Natural killer cell (primary cell): Measurements from ENCODE around the gene CT45A5. TPM values are rescaled to one million over a fixed set of nuclear protein-coding genes. Genes with fewer than 3 reads are reported as not detected.
"Not testable (repeated sequence)": the region's sequence is repeated elsewhere in the genome, so short reads cannot be mapped to it uniquely, and the experiment has no call there.

Experiments
- ATAC-seq, 3 donors: fragments of 150-1000 bp in 2 of 3; fragments of 200-7000 bp in 1 of 3; cut with Tn5 transposase; 1 replicate in 1 of 3; 2 replicates in 2 of 3; pipeline ENCODE4 v1.10.0; 2021; ENCODE audit warnings: mild to moderate bottlenecking in 2 of 3, moderate library complexity in 2 of 3
- DNase-seq, 2 donors: peaks; one replicate each; pipeline versions ENCODE4 v3.0.0 to v3.0.0-alpha.2; 2013 to 2021; ENCODE audit warnings: mixed read lengths in 1 of 2
- H3K27ac ChIP-seq: one replicate; pipeline ENCODE4 v1.5.1; 2013; ENCODE audit warnings: mild to moderate bottlenecking, low read length
- H3K27me3 ChIP-seq: one replicate; pipeline ENCODE4 v1.6.1; 2013; ENCODE audit warnings: low read length; ENCODE audit not compliant: control insufficient read depth, insufficient read depth
- H3K36me3 ChIP-seq: one replicate; pipeline ENCODE4 v1.6.1; 2013; ENCODE audit warnings: low read length; ENCODE audit not compliant: control insufficient read depth, insufficient read depth
- H3K4me1 ChIP-seq: one replicate; pipeline ENCODE4 v1.6.1; 2013; ENCODE audit warnings: low read length; ENCODE audit not compliant: control insufficient read depth, insufficient read depth
- H3K4me3 ChIP-seq: one replicate; pipeline ENCODE4 v1.5.1; 2013; ENCODE audit warnings: low read length
- H3K9me3 ChIP-seq: one replicate; pipeline ENCODE4 v1.6.1; 2013; ENCODE audit warnings: low read length; ENCODE audit not compliant: control insufficient read depth, insufficient read depth
- H3K27ac Mint-ChIP-seq, 2 donors: one replicate each; pipeline ENCODE4 v1.8.0; 2022; ENCODE audit warnings: mild to moderate bottlenecking in 2 of 2, mixed read lengths in 2 of 2, moderate library complexity in 1 of 2
- H3K27me3 Mint-ChIP-seq, 2 donors: one replicate each; pipeline ENCODE4 v1.8.0; 2022; ENCODE audit warnings: low read depth in 2 of 2, mixed read lengths in 2 of 2
- H3K36me3 Mint-ChIP-seq: one replicate; pipeline ENCODE4 v1.8.0; 2022; ENCODE audit warnings: mixed read lengths
- H3K4me1 Mint-ChIP-seq, 2 donors: one replicate each; pipeline ENCODE4 v1.8.0; 2022; ENCODE audit warnings: mixed read lengths in 2 of 2
- H3K4me3 Mint-ChIP-seq: one replicate; pipeline ENCODE4 v1.8.0; 2022; ENCODE audit warnings: mild to moderate bottlenecking, moderate library complexity, mixed read lengths
- H3K9me3 Mint-ChIP-seq, 2 donors: one replicate each; pipeline ENCODE4 v1.8.0; 2022; ENCODE audit warnings: mixed read lengths in 2 of 2
- WGBS: methylation state at CpG from one replicate; pipeline ENCODE4 v1.1.7; 2013; ENCODE audit warnings: missing lambda C conversion rate; ENCODE audit not compliant: insufficient coverage; 5-methylcytosine and 5-hydroxymethylcytosine counted together
- intact Hi-C: fragments of 100-400 bp; cut with micrococcal nuclease; formaldehyde crosslinking; loops from one replicate; pipeline ENCODE4 v1.14.2; 2022
- total RNA-seq, 4 donors: library from RNA; stranded (reverse); fragments of 120-200 nt in 1 of 4; gene quantifications; one replicate each; pipeline versions ENCODE4 v1.2.3 to v1.2.4, GENCODE V29; 2013 to 2022
- TF ChIP-seq, protein P1 (sequence below): fragments of 200-600 bp; IDR thresholded peaks from one replicate; pipeline ENCODE4 v1.8.0; 2022; ENCODE audit warnings: antibody characterized with exemption

The CT45A5 gene
- not detected for total RNA-seq
- not detected for total RNA-seq (2013)

DNA sequence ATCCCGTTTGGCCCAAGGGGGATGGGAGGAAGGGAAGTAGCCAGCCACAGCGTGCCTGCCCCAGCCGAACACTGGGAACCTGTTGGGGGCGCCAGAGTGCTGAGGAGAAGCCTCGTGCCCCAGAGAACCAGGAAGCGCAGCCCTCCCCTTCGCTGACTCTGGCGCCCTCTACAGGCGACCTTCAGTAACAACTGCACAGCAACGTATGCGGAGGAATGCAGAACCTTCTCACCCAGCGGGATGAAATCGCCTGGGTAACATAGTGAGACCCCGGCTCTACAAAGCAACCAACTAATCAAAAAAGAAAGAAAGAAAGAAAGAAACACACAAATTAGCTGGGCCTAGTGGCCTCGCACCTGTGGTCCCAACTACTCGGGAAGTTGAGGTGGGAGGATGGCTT is at the start of gene CT45A5:
CT45A5 (minus strand) TSS at position 101 of the 400 bp plus-strand sequence. CDS start 3,774 bp downstream, outside the sequence.
- intact Hi-C loops, H3K4me1 Mint-ChIP-seq, DNase-seq, ATAC-seq, H3K36me3 ChIP-seq, H3K4me3 ChIP-seq, H3K27me3 Mint-ChIP-seq, H3K27ac Mint-ChIP-seq, H3K4me3 Mint-ChIP-seq, H3K4me1 ChIP-seq, H3K27ac ChIP-seq, H3K36me3 Mint-ChIP-seq, H3K9me3 Mint-ChIP-seq, H3K27me3 ChIP-seq, H3K9me3 ChIP-seq: not testable (repeated sequence)
- WGBS = no CpG with 5 or more reads among the region's 16 CpGs

DNA sequence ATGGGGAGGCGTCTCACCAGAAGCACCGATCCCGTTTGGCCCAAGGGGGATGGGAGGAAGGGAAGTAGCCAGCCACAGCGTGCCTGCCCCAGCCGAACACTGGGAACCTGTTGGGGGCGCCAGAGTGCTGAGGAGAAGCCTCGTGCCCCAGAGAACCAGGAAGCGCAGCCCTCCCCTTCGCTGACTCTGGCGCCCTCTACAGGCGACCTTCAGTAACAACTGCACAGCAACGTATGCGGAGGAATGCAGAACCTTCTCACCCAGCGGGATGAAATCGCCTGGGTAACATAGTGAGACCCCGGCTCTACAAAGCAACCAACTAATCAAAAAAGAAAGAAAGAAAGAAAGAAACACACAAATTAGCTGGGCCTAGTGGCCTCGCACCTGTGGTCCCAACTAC is 34.6 kb upstream of the CT45A5 start, which contains the start of gene CT45A2:
CT45A2 (minus strand) TSS at position 101 of the 400 bp plus-strand sequence. CDS start 3,747 bp downstream, outside the sequence.
- H3K36me3 Mint-ChIP-seq, H3K27ac ChIP-seq, intact Hi-C loops, H3K36me3 ChIP-seq, H3K9me3 ChIP-seq, H3K4me3 Mint-ChIP-seq, H3K27ac Mint-ChIP-seq, DNase-seq, H3K27me3 Mint-ChIP-seq, ATAC-seq, H3K27me3 ChIP-seq, H3K4me1 ChIP-seq, H3K9me3 Mint-ChIP-seq, H3K4me3 ChIP-seq, H3K4me1 Mint-ChIP-seq: not testable (repeated sequence)
- no CpG with 5 or more reads among the region's 17 CpGs for whole genome bisulfite sequencing

- H3K4me3 ChIP-seq, intact Hi-C loops, H3K4me1 Mint-ChIP-seq, H3K27ac ChIP-seq, H3K4me3 Mint-ChIP-seq, H3K27me3 Mint-ChIP-seq, H3K27me3 ChIP-seq, H3K36me3 ChIP-seq, H3K27ac Mint-ChIP-seq, DNase-seq, H3K9me3 ChIP-seq, ATAC-seq, H3K4me1 ChIP-seq, H3K36me3 Mint-ChIP-seq, H3K9me3 Mint-ChIP-seq: not testable (repeated sequence)
- no CpG with 5 or more reads among the region's 16 CpGs for WGBS
Measured at GRCh38 chrX:135802687-135803086, 17.4 kb upstream of the CT45A5 start, which contains the start of gene CT45A6. Gene CT45A6, minus strand, starts transcription at chrX:135802787. Its CDS starts 3,794 bp downstream, at chrX:135798993.

GRCh38 chrX:135768091-135768490 is 17.2 kb downstream of the CT45A5 start, which contains the start of gene CT45A3:
Gene CT45A3, minus strand, starts transcription at chrX:135768191. Its CDS starts 3,747 bp downstream, at chrX:135764444.
- H3K27me3 Mint-ChIP-seq, H3K36me3 Mint-ChIP-seq, H3K4me3 ChIP-seq, H3K4me3 Mint-ChIP-seq, DNase-seq, H3K27me3 ChIP-seq, H3K36me3 ChIP-seq, H3K27ac Mint-ChIP-seq, H3K4me1 Mint-ChIP-seq, H3K27ac ChIP-seq, intact Hi-C loops, H3K4me1 ChIP-seq, ATAC-seq, H3K9me3 ChIP-seq, H3K9me3 Mint-ChIP-seq: not testable (repeated sequence)
- no CpG with 5 or more reads among the region's 17 CpGs for WGBS

DNA sequence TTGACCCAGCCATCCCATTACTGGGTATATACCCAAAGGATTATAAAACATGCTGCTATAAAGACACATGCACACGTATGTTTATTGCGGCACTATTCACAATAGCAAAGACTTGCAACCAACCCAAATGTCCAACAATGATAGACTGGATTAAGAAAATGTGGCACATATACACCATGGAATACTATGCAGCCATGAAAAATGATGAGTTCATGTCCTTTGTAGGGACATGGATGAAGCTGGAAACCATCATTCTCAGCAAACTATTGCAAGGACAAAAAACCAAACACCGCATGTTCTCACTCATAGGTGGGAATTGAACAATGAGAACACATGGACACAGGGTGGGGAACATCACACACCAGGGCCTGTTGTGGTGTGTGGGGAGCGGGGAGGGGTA is 40.6 kb downstream of the CT45A5 start:
- H3K4me3 Mint-ChIP-seq, intact Hi-C loops, DNase-seq, H3K36me3 Mint-ChIP-seq, H3K36me3 ChIP-seq, H3K4me1 ChIP-seq, H3K9me3 ChIP-seq, H3K4me3 ChIP-seq, H3K27ac Mint-ChIP-seq, H3K27ac ChIP-seq, ATAC-seq, H3K27me3 ChIP-seq, H3K27me3 Mint-ChIP-seq, H3K4me1 Mint-ChIP-seq, H3K9me3 Mint-ChIP-seq: not testable (repeated sequence)
- no CpG with 5 or more reads among the region's 4 CpGs for WGBS

DNA sequence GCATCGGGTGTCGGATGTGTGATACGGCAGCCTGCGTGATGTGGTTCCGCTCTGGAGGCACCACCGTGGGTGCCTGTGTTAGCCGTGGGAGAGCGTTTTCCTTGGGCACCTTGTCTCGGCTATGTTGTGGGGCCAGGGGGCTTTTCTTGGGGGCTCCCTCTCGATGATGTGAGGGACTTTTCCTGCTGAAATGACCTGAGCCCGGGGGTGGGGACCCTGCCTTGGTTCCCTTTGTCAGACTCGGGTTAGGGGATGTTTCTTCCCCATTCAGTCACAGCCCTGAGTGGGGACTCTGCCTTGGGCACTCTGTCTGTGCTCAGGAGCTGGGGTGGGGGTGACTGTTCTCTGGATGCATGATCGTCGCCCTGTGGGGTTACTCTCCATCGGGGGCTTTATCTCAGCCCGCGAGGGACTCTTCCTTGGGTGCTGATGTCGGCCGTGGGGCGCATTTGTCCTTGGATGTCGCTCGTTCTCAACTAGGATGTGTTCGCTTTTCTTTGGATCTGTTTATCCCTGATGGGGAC is 44.0 kb downstream of the CT45A5 start:
- Mint-ChIP-seq H3K27me3 (peaks cover 0 to 6% of the 10 kb centered on the region in 2 donors), H3K4me3 (no peak overlapping the region), H3K9me3 (no peaks in the 10 kb centered on the region), H3K27ac (no peak overlapping the region), H3K4me1 (no peaks in the 10 kb centered on the region), H3K36me3 (no peaks in the 10 kb centered on the region)
- H3K4me1 ChIP-seq = no peaks in the 10 kb centered on the region
- no peak for DNase-seq
- H3K4me3 ChIP-seq = no peak overlapping the region
- H3K27ac ChIP-seq = no peak overlapping the region
- ATAC-seq = no peak
- H3K36me3 ChIP-seq = no peaks in the 10 kb centered on the region
- TF ChIP-seq, protein P1, sequence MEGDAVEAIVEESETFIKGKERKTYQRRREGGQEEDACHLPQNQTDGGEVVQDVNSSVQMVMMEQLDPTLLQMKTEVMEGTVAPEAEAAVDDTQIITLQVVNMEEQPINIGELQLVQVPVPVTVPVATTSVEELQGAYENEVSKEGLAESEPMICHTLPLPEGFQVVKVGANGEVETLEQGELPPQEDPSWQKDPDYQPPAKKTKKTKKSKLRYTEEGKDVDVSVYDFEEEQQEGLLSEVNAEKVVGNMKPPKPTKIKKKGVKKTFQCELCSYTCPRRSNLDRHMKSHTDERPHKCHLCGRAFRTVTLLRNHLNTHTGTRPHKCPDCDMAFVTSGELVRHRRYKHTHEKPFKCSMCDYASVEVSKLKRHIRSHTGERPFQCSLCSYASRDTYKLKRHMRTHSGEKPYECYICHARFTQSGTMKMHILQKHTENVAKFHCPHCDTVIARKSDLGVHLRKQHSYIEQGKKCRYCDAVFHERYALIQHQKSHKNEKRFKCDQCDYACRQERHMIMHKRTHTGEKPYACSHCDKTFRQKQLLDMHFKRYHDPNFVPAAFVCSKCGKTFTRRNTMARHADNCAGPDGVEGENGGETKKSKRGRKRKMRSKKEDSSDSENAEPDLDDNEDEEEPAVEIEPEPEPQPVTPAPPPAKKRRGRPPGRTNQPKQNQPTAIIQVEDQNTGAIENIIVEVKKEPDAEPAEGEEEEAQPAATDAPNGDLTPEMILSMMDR = no peak
- H3K9me3 ChIP-seq = no peaks in the 10 kb centered on the region
- WGBS = 96% methylated on average over 22 of the region's 23 CpGs
- intact Hi-C loops = no loop called here
- no peaks in the 10 kb centered on the region for H3K27me3 ChIP-seq
